ENCODE measurements around the gene PRDM8. TPM values are rescaled to one million over a fixed set of nuclear protein-coding genes. Genes with fewer than 3 reads are reported as not detected.
A peak's percentile ranks its signal among the peaks of the same experiment; 100 is the strongest.

The PRDM8 gene
- total RNA-seq = 1 to 10 TPM in 2 of 4 donors, under 1 TPM in 2; 0.49 to 1.9 (median 1.1) TPM

DNA sequence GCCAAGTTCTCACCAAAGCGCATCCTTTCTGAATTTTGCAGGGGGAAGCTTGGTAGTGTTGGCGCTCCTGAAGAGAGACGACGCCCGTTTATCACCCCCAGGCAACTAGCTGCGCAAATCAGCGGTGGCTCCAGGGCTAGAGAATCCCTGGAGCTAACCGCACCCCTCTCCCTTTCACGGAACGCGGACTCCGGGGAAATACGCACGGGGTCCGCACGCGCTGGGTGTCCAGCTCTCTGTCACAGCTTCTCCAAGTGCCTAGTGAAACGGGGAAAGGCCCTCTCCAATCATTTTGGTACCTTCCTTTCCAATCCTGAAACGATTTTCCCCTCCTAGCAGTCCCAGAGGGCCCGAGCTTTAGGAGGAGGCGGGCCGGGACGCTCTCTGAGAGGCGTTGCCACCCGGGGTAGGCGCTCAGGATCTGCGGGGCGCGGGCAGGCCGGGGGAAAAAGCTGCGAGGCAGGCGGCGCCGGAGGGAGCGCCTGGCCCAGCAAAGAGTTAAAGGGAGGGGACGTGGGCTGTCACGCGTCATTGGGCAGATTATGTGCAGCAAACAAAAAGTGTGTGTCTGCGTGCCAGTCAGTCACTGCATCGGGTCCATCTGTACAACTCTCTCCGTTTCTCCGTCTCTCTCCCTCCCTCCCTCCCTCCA is at the start of gene PRDM8:
Gene PRDM8, plus strand, starts transcription at position 582 of the 652 bp plus-strand sequence. CDS start 2,578 bp downstream, outside the sequence.
- Histone ChIP-seq H3K27me3 (peaks cover 85% of the 10 kb centered on the region), H3K36me3 (no peaks in the 10 kb centered on the region), H3K27ac (no peak within 1 kb of the TSS), H3K4me3 (peak within 1 kb of the TSS; percentile 42), H3K4me1 (peaks cover 25% of the 10 kb centered on the region), H3K9me3 (no peaks in the 10 kb centered on the region)
- WGBS = 13% methylated on average over 38 of the region's 42 CpGs
- no peak for DNase-seq (ENCODE audit: low spot score in 2 of 2)
- TF ChIP-seq CTCF (IDR thresholded peaks at IDR 0.05) (no peak), POLR2A (IDR thresholded peaks at IDR 0.05) (no peak), POLR2AphosphoS5 (IDR thresholded peaks at IDR 0.05) (no peak), EP300 (IDR thresholded peaks at IDR 0.05) (no peak)

DNA sequence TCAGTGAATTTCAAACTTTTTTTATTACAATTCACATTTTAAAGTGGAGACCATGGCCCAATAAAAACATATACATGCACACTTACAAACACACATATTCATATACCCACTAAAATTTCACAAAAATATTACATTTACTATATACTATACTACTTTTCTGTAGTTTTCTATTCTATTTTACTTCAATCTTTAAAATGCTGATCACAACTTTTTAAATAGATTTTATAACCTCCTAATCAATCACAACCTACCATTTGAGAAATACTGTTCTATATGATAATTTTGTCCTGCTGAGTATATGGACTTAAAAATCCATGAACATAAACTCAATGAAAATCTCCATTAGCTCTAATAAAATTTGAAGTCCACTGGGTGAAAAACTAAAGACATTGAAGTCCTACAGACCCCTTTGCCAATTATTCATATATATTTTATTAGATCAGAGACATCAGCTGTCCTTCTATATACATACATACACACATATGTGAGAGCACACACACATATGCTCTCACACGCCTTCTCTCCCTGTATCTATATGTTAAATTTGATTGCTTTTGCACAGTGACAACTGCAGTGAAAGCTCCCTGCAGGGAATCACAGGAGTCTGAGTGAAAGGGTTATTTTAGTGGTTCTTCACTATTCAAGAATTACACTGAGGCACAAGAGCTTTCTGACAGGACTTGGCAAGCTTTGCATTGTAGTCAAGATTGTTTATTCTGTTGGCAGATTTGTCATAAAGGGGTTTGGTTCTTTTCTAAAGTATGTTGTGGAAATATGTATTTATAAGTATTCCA is 46.7 kb upstream of the PRDM8 start:
- 97% methylated on average over 1 of the region's 1 CpG for WGBS
- no peak for DNase-seq (ENCODE audit: low spot score in 2 of 2)
- no peaks in the 10 kb centered on the region for H3K4me1 ChIP-seq
- TF ChIP-seq POLR2A (IDR thresholded peaks at IDR 0.05) = no peak
- no peak for TF ChIP-seq EP300 (IDR thresholded peaks at IDR 0.05)
- no peak for TF ChIP-seq POLR2AphosphoS5 (IDR thresholded peaks at IDR 0.05)
- no peak for TF ChIP-seq CTCF (IDR thresholded peaks at IDR 0.05)
- H3K4me3 ChIP-seq = no peak overlapping the region
- H3K27ac ChIP-seq = no peak overlapping the region
- H3K9me3 ChIP-seq = no peaks in the 10 kb centered on the region
- H3K36me3 ChIP-seq = no peaks in the 10 kb centered on the region
- no peaks in the 10 kb centered on the region for H3K27me3 ChIP-seq

DNA sequence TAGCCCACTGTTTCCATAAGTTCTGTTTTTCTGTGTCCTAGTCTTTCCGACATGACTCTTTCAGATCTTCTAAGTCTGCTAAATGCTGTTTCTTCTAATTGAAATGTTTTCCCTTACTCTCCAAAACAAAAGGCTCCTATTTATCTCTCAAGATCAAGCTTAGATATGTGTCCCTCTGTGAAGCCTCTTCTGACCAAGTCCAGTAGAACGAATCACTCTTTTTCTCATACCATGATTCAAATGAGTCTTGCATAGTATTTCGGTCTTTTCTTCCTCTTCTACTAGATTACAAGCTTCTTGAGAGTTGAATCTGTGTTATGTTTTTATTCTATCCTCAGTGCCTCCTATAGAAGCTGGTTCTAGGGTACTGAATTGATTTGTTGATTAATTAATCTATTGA is 45.3 kb upstream of the PRDM8 start:
- no peaks in the 10 kb centered on the region for H3K36me3 ChIP-seq
- no peaks in the 10 kb centered on the region for H3K9me3 ChIP-seq
- no peaks in the 10 kb centered on the region for H3K27me3 ChIP-seq
- no peak overlapping the region for H3K4me3 ChIP-seq
- DNase-seq (ENCODE audit: low spot score in 2 of 2) = no peak
- TF ChIP-seq POLR2A (IDR thresholded peaks at IDR 0.05) = no peak
- TF ChIP-seq CTCF (IDR thresholded peaks at IDR 0.05) = no peak
- TF ChIP-seq EP300 (IDR thresholded peaks at IDR 0.05) = no peak
- no peak for TF ChIP-seq POLR2AphosphoS5 (IDR thresholded peaks at IDR 0.05)
- 94% methylated on average over 3 of the region's 3 CpGs for WGBS
- H3K4me1 ChIP-seq = no peaks in the 10 kb centered on the region
- no peak overlapping the region for H3K27ac ChIP-seq

GRCh38 chr4:80153874-80154544 is 43.3 kb upstream of the PRDM8 start:
- H3K4me1 ChIP-seq = no peaks in the 10 kb centered on the region
- H3K36me3 ChIP-seq = no peaks in the 10 kb centered on the region
- no peaks in the 10 kb centered on the region for H3K9me3 ChIP-seq
- no peaks in the 10 kb centered on the region for H3K27me3 ChIP-seq
- no peak for TF ChIP-seq POLR2AphosphoS5 (IDR thresholded peaks at IDR 0.05)
- no peak for TF ChIP-seq EP300 (IDR thresholded peaks at IDR 0.05)
- TF ChIP-seq CTCF (IDR thresholded peaks at IDR 0.05) = no peak
- no peak for TF ChIP-seq POLR2A (IDR thresholded peaks at IDR 0.05)
- no peak overlapping the region for H3K4me3 ChIP-seq
- DNase-seq (ENCODE audit: low spot score in 2 of 2) = no peak
- no peak overlapping the region for H3K27ac ChIP-seq
- 75% methylated on average over 4 of the region's 4 CpGs for WGBS

GRCh38 chr4:80154545-80154933 is 42.8 kb upstream of the PRDM8 start:
- no peak overlapping the region for H3K27ac ChIP-seq
- no peaks in the 10 kb centered on the region for H3K4me1 ChIP-seq
- H3K27me3 ChIP-seq = no peaks in the 10 kb centered on the region
- no peak for DNase-seq (ENCODE audit: low spot score in 2 of 2)
- H3K36me3 ChIP-seq = no peaks in the 10 kb centered on the region
- 70% methylated on average over 3 of the region's 3 CpGs for WGBS
- TF ChIP-seq CTCF (IDR thresholded peaks at IDR 0.05) (no peak), POLR2A (IDR thresholded peaks at IDR 0.05) (no peak), EP300 (IDR thresholded peaks at IDR 0.05) (no peak), POLR2AphosphoS5 (IDR thresholded peaks at IDR 0.05) (no peak)
- H3K9me3 ChIP-seq = no peaks in the 10 kb centered on the region
- H3K4me3 ChIP-seq = no peak overlapping the region
